Sigmoid colon (tissue), 4 donors: ENCODE measurements around the gene ALDH3B2.

Experiments used
- CTCF ChIP-seq, 4 experiments: fragments of 450-650 bp in 3 of 4; fragments of 200-600 bp in 1 of 4; IDR thresholded peaks; one replicate each; pipeline ENCODE4 v1.5.1; 2016 to 2019; ENCODE audit warnings: antibody characterized with exemption in 4 of 4, mild to moderate bottlenecking in 3 of 4, moderate library complexity in 2 of 4
- EP300 ChIP-seq, 4 donors: sonication (generic); formaldehyde crosslinking; IDR thresholded peaks; one replicate each; pipeline ENCODE4 v1.6.1; 2017; ENCODE audit warnings: antibody characterized with exemption in 4 of 4

- TF ChIP-seq CTCF (IDR thresholded peaks at IDR 0.05) (no peak), EP300 (IDR thresholded peaks at IDR 0.05) (no peak)
Measured at GRCh38 chr11:67631853-67632174, 42.6 kb downstream of the ALDH3B2 start.
